GM12878 (cell line): ENCODE results near the gene AKAP5. TPM values are rescaled to one million over a fixed set of nuclear protein-coding genes. Genes with fewer than 3 reads are reported as not detected.

Experiments
- ATAC-seq: fragments of 200-7000 bp; cut with Tn5 transposase; 3 replicates; pipeline ENCODE4 v1.9.1; 2020; ENCODE audit warnings: mild to moderate bottlenecking, moderate library complexity
- BruUV-seq: library from RNA; stranded (reverse); fragments of 400-500 nt; replicated peaks from 2 replicates; lab custom pipeline; 2021; lab: Mats Ljungman, UMichigan
- CTCF ChIA-PET: fragments of 300-600 bp; sonication (Branson Sonifier 250); formaldehyde crosslinking; extraction: SDS; loops from one replicate; lab custom pipeline; 2021; ENCODE audit warnings: inconsistent platforms; lab: Yijun Ruan, JAX
- POLR2A ChIA-PET: fragments of 350-600 bp; formaldehyde crosslinking; extraction: SDS; loops from one replicate; lab custom pipeline; 2021; ENCODE audit warnings: inconsistent platforms; lab: Charles Lee
- RAD21 ChIA-PET: fragments of 300-600 bp; sonication (Branson Sonifier 250); formaldehyde crosslinking; loops from one replicate; lab custom pipeline; 2023; ENCODE audit warnings: antibody characterized with exemption; ENCODE audit not compliant: unreplicated experiment; lab: Charles Lee
- SMC1A ChIA-PET: fragments of 300-600 bp; sonication (Branson Sonifier 250); formaldehyde crosslinking; loops from one replicate; lab custom pipeline; 2023; ENCODE audit not compliant: unreplicated experiment, uncharacterized antibody; lab: Charles Lee
- DNase-seq: peaks from one replicate; pipeline ENCODE4 v3.0.0-alpha.2; 2011; ENCODE audit warnings: low read depth, low spot score
- FAIRE-seq: peaks from 3 replicates; lab custom pipeline; 2011; peaks lifted over from hg19 to GRCh38; lab: Jason Lieb, UNC
- H2AFZ ChIP-seq: 2 replicates; pipeline ENCODE4 v1.6.0; 2011; ENCODE audit warnings: low read depth, low read length, control low read depth; ENCODE audit not compliant: control insufficient read depth
- H3K27ac ChIP-seq: 2 replicates; pipeline ENCODE4 v1.5.1; 2011; ENCODE audit warnings: control low read depth; ENCODE audit not compliant: control insufficient read depth, insufficient read depth
- H3K27me3 ChIP-seq, 2 experiments: replicated peaks in 1 of 2; 2 replicates each; pipeline versions ENCODE4 v1.6.0 to v1.6.1; 2011; ENCODE audit warnings: low read length in 1 of 2; ENCODE audit not compliant: control insufficient read depth in 2 of 2, insufficient read depth in 2 of 2
- H3K36me3 ChIP-seq, 2 experiments: 2 replicates each; pipeline ENCODE4 v1.5.1; 2011; ENCODE audit warnings: low read length in 1 of 2; ENCODE audit not compliant: control insufficient read depth in 2 of 2, insufficient read depth in 2 of 2
- H3K4me1 ChIP-seq: 2 replicates; pipeline ENCODE4 v1.6.1; 2011; ENCODE audit warnings: mild to moderate bottlenecking, low read length, moderate library complexity, mixed read lengths; ENCODE audit not compliant: control insufficient read depth, insufficient read depth
- H3K4me2 ChIP-seq: 2 replicates; pipeline ENCODE4 v1.6.0; 2011; ENCODE audit warnings: control low read depth; ENCODE audit not compliant: control insufficient read depth, insufficient read depth
- H3K4me3 ChIP-seq: fragments of 200-600 bp; sonication (generic); 2 replicates; pipeline ENCODE4 v1.5.1; 2016
- H3K79me2 ChIP-seq: 2 replicates; pipeline ENCODE4 v1.6.0; 2011; ENCODE audit warnings: low read length; ENCODE audit not compliant: control insufficient read depth, insufficient read depth
- H3K9ac ChIP-seq: 2 replicates; pipeline ENCODE4 v1.8.0; 2011; ENCODE audit warnings: low read length, control low read depth, mixed read lengths; ENCODE audit not compliant: control insufficient read depth, insufficient read depth
- H3K9me3 ChIP-seq: replicated peaks from 3 replicates; pipeline ENCODE4 v1.5.1; 2011; ENCODE audit warnings: mild to moderate bottlenecking, low read length; ENCODE audit not compliant: control insufficient read depth, insufficient read depth
- H4K20me1 ChIP-seq: 2 replicates; pipeline ENCODE4 v1.6.0; 2011; ENCODE audit not compliant: control insufficient read depth, insufficient read depth
- CHD4 ChIP-seq: fragments of 200-600 bp; sonication (generic); IDR thresholded peaks from 2 replicates; pipeline ENCODE4 v1.6.1; 2016; ENCODE audit warnings: mild to moderate bottlenecking
- EP300 ChIP-seq, 2 experiments: fragments of 150-350 bp in 1 of 2; IDR thresholded peaks; 2 replicates each; pipeline ENCODE4 v1.6.1; 2011 to 2012; ENCODE audit warnings: low read depth in 2 of 2, low read length in 2 of 2, borderline replicate concordance in 1 of 2, improper control_type of control experiment in 1 of 2, inconsistent platforms in 1 of 2; ENCODE audit not compliant: control insufficient read depth in 1 of 2
- ESRRA ChIP-seq: IDR thresholded peaks from 2 replicates; pipeline ENCODE4 v1.6.1; 2012; ENCODE audit warnings: mild to moderate bottlenecking, low read length, improper control_type of control experiment
- JUNB ChIP-seq: IDR thresholded peaks from 2 replicates; pipeline ENCODE4 v1.6.1; 2016; ENCODE audit warnings: antibody characterized with exemption, mild to moderate bottlenecking
- KDM1A ChIP-seq: fragments of 200-600 bp; sonication (generic); IDR thresholded peaks from 2 replicates; pipeline ENCODE4 v1.6.1; 2016; ENCODE audit warnings: borderline replicate concordance
- PAX8 ChIP-seq: fragments of 450-650 bp; IDR thresholded peaks from 2 replicates; pipeline ENCODE4 v1.6.1; 2017; ENCODE audit warnings: mild to moderate bottlenecking, moderate library complexity
- SKIL ChIP-seq: fragments of 450-650 bp; IDR thresholded peaks from 2 replicates; pipeline ENCODE4 v1.6.1; 2017; ENCODE audit warnings: mild to moderate bottlenecking, low read depth, inconsistent platforms; ENCODE audit not compliant: poor library complexity, severe bottlenecking
- ZBTB4 ChIP-seq: fragments of 450-650 bp; formaldehyde crosslinking; IDR thresholded peaks from 2 replicates; pipeline ENCODE4 v1.4.0; 2022; ENCODE audit warnings: mild to moderate bottlenecking, moderate library complexity
- WGBS: methylation state at CpG from one replicate; pipeline ENCODE4 v1.1.6; 2016; ENCODE audit warnings: low lambda C conversion rate; ENCODE audit not compliant: insufficient replicate concordance, insufficient coverage; ENCODE audit errors: missing lambda C conversion rate; 5-methylcytosine and 5-hydroxymethylcytosine counted together
- in situ Hi-C: fragments of 300-500 bp; cut with MboI; formaldehyde crosslinking; loops from 9 replicates; pipeline ENCODE4 v1.14.3; 2018; ENCODE audit warnings: mixed read lengths
- intact Hi-C: fragments of 100-400 bp; cut with micrococcal nuclease; formaldehyde crosslinking; loops from one replicate; pipeline ENCODE4 v1.14.2; 2022; ENCODE audit not compliant: unreplicated experiment
- polyA plus RNA-seq, 11 experiments: library from polyadenylated mRNA; depleted of rRNA in 4 of 11; unstranded in 6 of 11; stranded (reverse) in 5 of 11; fragments of >200 nt; fragmentation: Nextera tagmentation in 4 of 11; fragmentation: Illumina TruSeq in 1 of 11; extraction: Ambion mirVana in 4 of 11; extraction: Trizol in 1 of 11; gene quantifications; 1 replicate in 1 of 11; 2 replicates in 10 of 11; pipeline versions ENCODE4 v1.2.1 to v1.2.3, GENCODE V29; 2011 to 2016; ENCODE audit warnings: inconsistent platforms in 2 of 11, missing spikeins in 2 of 11, low read depth in 1 of 11
- total RNA-seq, 4 experiments: library from RNA; depleted of rRNA in 3 of 4; stranded (reverse); fragments of >200 nt in 3 of 4; fragmentation: Illumina TruSeq in 1 of 4; extraction: Trizol in 1 of 4; gene quantifications; 2 replicates each; pipeline versions ENCODE4 v1.2.1 to v1.2.3, GENCODE V29; 2013 to 2021
- TF ChIP-seq, protein P1 (sequence below): IDR thresholded peaks from 2 replicates; pipeline ENCODE4 v1.6.1; 2012; ENCODE audit warnings: low read length, inconsistent platforms
- TF ChIP-seq, protein P2 (sequence below): fragments of 450-650 bp; IDR thresholded peaks from 2 replicates; pipeline ENCODE4 v1.6.1; 2016; ENCODE audit warnings: mild to moderate bottlenecking, moderate library complexity, borderline replicate concordance

The AKAP5 gene
- total and polyA plus RNA-seq, 10 of the 15 experiments (the other 5 are each of a cell fraction or from before 2014, with no cell fraction given), result 0.45 to 5.1 (median 1.7) TPM

- SMC1A ChIA-PET, result interaction anchor here (0.9 to 5.0 kb wide), 13 partner anchors 11 to 165 kb away, joined by 3 to 40 read pairs (median 7); partner anchors contain the start of genes AKAP5 and MTHFD1
- Histone ChIP-seq H3K9ac (peak overlapping the region; percentile 45), H2AFZ (no peak overlapping the region), H3K4me1 (peaks cover 22% of the 10 kb centered on the region), H3K27me3 (no peaks in the 10 kb centered on the region), H3K36me3 (peaks cover 0 to 11% of the 10 kb centered on the region in 2 experiments; a peak in 3 of 4 replicates), H3K9me3 (no peaks in the 10 kb centered on the region), H3K4me3 (peak overlapping the region; percentile 91), H4K20me1 (peaks cover 5% of the 10 kb centered on the region), H3K79me2 (peaks cover 96% of the 10 kb centered on the region), H3K4me2 (peak overlapping the region; percentile 93), H3K27ac (peak overlapping the region; percentile 98)
- CTCF ChIA-PET, result interaction anchor here (1.5 to 6.3 kb wide), 8 partner anchors 12 to 164 kb away, joined by 4 to 63 read pairs (median 24); no protein-coding TSS in a partner anchor
- POLR2A ChIA-PET, result interaction anchor here (0.5 to 1.0 kb wide), 5 partner anchors 11 to 149 kb away, joined by 3 to 8 read pairs (median 3); no protein-coding TSS in a partner anchor
- DNase-seq, result peak; percentile 64
- peak; percentile 83 for FAIRE-seq
- no TSS peak for BruUV-seq
- in situ Hi-C loops, result no loop called here
- RAD21 ChIA-PET, result interaction anchor here (0.9 to 4.2 kb wide), 8 partner anchors 10 to 129 kb away, joined by 3 to 19 read pairs (median 4); partner anchors contain the start of gene MTHFD1
- 3% methylated on average over 1 of the region's 1 CpG for WGBS
- intact Hi-C loops, result loop anchor here (2.0 to 5.0 kb wide), 3 partner anchors 63 to 171 kb away; no protein-coding TSS in a partner anchor
- ATAC-seq, result peak; percentile 14
- TF ChIP-seq ZBTB4 (no peak), EP300 (IDR thresholded peaks at IDR 0.05; ENCODE audit: borderline replicate concordance in 1 of 2, control insufficient read depth in 1 of 2, low read depth in 2 of 2, low read length in 2 of 2) (0 out of 4 replicates have a peak, but pooled peaks of 1 of the 2 experiments have one; percentile 64), SKIL (peak; percentile 62), KDM1A (no peak), CHD4 (no peak), JUNB (peak; percentile 95), ESRRA (no peak), PAX8 (no peak)
- TF ChIP-seq, protein P1, sequence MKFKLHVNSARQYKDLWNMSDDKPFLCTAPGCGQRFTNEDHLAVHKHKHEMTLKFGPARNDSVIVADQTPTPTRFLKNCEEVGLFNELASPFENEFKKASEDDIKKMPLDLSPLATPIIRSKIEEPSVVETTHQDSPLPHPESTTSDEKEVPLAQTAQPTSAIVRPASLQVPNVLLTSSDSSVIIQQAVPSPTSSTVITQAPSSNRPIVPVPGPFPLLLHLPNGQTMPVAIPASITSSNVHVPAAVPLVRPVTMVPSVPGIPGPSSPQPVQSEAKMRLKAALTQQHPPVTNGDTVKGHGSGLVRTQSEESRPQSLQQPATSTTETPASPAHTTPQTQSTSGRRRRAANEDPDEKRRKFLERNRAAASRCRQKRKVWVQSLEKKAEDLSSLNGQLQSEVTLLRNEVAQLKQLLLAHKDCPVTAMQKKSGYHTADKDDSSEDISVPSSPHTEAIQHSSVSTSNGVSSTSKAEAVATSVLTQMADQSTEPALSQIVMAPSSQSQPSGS, result peak; percentile 66; the same call in 1 of the 2 replicates
- TF ChIP-seq, protein P2, sequence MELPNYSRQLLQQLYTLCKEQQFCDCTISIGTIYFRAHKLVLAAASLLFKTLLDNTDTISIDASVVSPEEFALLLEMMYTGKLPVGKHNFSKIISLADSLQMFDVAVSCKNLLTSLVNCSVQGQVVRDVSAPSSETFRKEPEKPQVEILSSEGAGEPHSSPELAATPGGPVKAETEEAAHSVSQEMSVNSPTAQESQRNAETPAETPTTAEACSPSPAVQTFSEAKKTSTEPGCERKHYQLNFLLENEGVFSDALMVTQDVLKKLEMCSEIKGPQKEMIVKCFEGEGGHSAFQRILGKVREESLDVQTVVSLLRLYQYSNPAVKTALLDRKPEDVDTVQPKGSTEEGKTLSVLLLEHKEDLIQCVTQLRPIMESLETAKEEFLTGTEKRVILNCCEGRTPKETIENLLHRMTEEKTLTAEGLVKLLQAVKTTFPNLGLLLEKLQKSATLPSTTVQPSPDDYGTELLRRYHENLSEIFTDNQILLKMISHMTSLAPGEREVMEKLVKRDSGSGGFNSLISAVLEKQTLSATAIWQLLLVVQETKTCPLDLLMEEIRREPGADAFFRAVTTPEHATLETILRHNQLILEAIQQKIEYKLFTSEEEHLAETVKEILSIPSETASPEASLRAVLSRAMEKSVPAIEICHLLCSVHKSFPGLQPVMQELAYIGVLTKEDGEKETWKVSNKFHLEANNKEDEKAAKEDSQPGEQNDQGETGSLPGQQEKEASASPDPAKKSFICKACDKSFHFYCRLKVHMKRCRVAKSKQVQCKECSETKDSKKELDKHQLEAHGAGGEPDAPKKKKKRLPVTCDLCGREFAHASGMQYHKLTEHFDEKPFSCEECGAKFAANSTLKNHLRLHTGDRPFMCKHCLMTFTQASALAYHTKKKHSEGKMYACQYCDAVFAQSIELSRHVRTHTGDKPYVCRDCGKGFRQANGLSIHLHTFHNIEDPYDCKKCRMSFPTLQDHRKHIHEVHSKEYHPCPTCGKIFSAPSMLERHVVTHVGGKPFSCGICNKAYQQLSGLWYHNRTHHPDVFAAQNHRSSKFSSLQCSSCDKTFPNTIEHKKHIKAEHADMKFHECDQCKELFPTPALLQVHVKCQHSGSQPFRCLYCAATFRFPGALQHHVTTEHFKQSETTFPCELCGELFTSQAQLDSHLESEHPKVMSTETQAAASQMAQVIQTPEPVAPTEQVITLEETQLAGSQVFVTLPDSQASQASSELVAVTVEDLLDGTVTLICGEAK, result no peak
Measured at GRCh38 chr14:64508215-64508776, 43.0 kb downstream of the AKAP5 start.
